ENCODE data around the gene TFEC.
"Not testable (repeated sequence)": the region's sequence is repeated elsewhere in the genome, so short reads cannot be mapped to it uniquely, and the experiment has no call there.

The TFEC gene, protein sequence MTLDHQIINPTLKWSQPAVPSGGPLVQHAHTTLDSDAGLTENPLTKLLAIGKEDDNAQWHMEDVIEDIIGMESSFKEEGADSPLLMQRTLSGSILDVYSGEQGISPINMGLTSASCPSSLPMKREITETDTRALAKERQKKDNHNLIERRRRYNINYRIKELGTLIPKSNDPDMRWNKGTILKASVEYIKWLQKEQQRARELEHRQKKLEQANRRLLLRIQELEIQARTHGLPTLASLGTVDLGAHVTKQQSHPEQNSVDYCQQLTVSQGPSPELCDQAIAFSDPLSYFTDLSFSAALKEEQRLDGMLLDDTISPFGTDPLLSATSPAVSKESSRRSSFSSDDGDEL

DNA sequence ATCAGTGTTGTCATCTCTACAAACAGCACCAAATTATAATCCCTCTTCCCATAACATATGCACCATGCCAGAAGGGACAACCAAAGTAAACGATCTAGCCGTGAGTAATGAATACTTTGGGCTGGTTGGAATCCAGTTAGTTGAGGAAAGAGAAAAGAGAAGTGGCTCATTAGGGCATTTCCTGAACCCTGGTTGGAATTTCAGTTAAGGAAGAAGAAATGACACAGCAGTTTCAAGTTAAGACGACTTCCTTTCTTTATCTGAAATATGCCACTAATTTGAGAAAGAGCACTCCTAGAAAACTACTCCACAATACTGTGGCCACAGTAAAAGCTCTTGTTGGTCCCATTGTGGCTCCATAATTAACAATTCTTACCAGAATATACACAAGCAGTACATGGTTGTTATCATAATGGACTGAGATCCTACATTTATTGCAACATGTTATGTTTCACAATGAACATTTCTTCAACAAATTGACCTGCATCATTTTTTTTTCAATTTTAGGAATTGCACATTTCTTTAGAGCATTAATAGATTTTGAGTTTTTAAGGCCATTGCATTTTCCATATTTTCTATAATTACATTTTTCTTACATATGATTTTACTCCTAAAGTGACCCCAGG lies at the start of gene TFEC:
TSS of gene TFEC (minus strand) at position 113 of the 626 bp plus-strand sequence. CDS start 46,322 bp downstream, outside the sequence.
- DNase-seq = no peak

DNA sequence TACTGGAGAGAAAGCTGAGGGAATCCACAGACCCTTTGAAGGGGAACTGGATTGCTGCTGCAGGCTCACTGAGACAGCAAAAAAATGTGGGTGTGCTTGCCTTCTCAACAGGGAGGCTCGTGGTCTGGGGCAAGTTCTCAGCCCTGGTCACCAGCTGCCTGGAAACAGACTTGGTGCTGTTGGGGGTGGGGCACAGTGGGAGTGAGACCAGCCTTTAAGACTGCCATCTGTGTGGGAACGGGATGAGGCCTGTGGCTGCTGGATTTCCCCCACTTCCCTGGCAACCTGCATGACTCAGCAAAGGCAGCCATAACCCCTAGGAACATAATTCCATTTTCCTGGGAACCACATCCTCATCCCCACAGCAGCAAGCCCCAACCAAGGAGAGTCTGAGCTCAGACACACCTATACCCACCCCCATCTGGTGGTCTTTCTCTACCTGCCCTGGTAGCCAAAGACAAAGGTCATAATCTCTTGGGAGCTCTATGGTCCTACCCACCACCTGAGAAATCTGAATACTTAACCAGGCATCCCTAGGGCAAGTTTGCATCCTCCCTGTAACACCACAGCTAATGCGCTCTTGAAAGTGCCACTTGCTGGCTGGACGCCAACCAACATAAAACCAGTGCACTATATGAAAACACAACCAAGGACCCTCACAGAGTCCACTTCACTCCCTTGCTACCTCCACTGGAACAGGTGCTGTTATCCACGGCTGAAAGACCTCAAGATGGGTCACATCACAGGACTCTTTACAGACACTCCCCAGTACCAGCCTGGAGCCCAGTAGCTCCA lies 45.0 kb upstream of the TFEC start:
- DNase-seq = no peak

DNA sequence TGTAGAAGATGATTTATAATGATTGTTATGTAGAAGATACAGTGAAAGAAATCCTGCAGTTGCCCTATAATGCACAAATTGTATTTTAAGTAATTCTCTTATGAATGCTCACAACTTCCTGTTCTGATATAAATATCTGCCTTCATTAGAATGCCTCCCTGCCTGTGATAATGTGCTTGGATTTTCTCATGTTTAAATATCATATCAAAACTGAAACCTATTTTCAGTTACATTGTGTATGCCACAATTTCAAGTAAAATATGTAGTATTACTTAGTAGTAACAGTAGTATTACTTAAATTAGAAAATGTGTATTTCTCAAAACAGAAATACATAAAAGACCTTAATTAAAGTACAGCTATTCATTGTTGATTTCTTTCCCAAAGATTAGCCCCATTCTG lies 41.1 kb upstream of the TFEC start:
- DNase-seq = no peak

DNA sequence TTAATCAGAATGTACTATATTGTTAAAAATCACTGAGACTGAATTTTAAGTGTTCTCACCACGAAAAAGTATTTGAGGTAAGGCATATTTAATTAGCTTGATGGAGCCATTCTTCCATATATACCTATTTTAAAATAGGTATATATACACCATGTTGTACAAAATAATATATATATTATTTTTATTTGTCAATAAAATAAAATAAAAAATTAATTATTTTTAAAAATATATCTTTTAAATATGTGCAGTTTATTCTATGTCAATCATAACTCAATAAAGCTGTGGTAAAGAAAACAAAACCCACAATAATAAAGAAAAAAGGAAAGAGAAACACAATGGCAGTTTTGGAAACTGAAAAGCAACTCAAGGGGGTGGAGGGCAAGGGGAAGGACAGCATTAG lies 33.6 kb upstream of the TFEC start:
- DNase-seq = no peak

DNA sequence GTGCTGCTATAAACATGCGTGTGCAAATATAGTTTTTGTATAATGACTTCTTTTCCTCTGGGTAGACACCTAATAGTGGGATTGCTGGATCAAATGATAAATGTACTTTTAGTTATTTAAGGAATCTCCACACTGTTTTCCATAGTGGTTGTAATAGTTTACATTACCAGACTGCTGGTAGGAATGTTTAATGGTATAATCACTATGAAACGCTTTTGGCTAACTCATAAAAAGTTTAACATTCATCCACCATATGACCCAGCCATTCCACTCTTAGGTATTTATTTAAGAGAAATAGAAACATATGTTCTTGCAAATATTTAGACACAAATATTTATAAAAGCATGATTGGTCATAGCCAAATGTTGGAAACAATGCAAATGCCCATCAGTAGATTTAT lies 32.1 kb upstream of the TFEC start:
- DNase-seq = no peak

DNA sequence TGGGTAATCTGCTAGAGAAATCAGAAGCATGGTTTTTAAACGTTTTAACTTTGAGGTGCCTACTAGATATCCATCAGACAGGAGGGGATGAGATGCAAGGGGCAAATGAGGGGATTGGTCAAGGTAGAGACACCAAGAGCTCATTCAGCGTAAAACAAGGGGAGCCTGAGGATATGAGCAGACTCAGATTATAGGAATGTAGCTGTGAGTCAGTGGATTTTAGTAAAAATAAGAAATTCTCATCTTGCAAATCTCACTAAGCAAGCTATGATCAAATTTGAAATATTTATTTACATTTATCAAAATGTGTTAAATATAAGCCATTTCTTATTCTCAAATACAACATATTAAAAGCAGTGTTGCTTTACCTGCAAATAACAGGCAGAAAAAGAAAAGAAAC lies 21.4 kb upstream of the TFEC start:
- DNase-seq = no peak

DNA sequence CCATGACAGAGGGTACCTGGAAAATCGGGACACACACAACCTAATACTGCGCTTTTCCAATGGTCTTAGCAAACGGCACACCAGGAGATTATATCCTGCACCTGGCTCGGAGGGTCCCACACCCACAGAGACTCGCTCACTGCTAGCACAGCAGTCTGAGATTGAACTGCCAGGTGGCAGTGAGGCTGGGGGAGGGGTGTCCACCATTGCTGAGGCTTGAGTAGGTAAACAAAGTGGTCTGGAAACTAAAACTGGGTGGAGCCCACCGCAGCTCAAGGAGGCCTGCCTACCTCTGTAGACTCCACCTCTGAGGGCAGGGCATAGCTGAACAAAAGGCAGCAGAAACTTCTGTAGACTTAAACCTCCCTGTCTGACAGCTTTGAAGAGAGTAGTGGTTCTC lies 16.7 kb upstream of the TFEC start:
- DNase-seq = not testable (repeated sequence)

DNA sequence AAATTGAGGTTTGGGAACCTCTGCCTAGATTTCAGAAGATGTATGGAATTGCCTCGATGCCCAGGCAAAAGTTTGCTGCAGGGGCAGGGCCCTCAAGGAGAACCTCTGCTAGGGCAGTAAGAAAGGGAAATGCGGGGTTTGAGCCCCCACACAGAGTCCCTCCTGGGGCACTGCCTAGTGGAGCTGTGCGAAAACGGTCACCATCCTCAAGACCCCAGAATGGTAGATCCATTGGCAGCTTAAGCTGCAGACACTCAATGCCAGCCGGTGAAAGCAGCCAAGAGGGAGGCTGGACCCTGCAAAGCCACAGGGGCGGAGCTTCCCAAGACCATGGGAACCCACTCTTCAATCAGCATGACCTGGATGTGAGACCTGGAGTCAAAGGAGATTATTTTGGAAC lies 15.0 kb upstream of the TFEC start:
- DNase-seq = no peak

DNA sequence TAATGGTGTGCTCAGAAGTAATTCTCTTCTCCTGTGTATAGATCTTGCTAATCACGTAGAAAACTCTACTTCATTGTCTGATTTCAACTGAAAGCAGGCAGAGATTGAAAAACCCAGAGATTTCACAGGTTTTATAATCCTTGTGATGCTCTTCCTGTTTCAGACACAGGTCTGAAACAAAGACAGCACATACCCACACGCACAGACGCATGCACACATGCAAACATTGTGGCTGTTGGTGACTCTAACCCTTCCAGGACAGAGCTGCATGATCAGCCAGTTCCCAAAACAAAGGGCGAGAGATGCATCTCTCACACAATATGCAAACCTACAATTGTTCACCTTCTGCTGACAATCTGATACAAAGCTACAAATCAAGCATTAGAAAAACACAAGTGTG lies 11.1 kb upstream of the TFEC start:
- no peak for DNase-seq

DNA sequence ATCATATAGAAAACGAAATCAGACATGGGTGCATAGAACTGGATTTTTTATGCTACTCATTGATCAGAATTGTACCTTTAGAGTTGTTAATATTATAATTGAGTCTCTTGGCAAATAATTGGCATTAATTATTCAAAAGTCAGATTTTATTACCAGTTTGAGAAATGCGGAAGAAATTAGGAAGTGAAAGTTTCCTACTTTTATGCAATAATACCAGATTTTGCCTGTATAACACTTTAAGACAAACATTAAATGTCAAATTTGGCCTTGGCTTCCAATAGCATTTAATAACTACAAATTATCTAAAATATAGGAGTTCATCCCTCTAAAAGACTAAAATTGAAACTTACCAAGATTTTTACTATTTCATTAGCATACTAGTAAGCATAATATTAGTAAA lies 6.8 kb upstream of the TFEC start:
- DNase-seq = no peak

DNA sequence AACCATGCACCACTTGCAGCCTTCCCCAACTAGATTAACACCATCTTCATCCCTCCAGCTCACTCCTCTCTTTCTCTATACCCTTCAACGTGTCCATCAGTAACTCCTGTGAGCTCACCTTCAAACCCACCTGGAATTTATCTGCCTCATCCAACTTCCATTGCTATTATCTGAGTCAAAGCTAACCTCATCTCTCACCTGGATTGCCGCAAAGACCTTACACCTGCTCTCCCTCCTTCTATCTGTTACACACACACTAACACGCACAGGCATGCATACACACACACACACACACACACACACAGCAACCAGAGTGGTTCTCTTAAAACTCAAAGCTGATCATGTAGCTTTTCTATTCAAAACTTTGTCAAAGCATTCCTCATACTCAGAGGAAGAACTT lies 3.8 kb upstream of the TFEC start:
- DNase-seq = no peak

DNA sequence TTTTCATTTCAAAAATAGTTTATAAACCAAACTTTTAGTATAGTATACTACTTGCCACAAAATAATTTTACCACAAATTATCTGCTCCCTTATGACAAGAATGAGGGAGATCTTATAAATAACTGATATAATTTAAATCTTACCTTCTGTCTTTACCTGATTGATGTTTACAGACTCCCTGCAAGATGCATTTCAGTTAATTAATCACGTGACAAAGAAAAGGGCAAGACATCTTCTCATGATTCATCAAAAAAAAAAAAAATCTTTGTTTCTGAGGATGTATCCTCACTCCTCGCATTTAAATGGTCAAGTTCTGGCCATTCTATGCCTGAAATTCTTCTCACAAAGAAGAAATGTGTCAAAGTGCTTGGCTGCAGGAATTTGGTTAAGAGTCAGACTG lies 2.3 kb upstream of the TFEC start:
- DNase-seq = no peak

DNA sequence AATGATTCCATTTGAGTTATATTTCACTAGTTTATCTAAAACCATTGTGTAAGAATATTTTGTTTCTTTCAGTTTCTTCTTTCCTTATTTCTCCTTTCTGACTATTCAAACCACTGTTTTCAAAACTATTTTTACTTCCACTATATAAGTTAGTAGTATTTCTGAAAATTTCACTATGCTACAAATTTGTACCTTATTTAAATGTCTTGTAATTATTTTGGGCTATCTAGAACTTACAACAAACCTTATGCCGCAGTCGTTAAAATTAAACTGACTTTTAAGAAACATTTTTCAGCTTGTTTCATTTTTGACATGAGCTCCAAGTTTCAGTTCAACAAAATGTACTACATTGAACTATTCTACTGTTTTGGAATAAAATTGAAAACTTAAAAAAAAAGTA lies 1.8 kb downstream of the TFEC start:
- no peak for DNase-seq

DNA sequence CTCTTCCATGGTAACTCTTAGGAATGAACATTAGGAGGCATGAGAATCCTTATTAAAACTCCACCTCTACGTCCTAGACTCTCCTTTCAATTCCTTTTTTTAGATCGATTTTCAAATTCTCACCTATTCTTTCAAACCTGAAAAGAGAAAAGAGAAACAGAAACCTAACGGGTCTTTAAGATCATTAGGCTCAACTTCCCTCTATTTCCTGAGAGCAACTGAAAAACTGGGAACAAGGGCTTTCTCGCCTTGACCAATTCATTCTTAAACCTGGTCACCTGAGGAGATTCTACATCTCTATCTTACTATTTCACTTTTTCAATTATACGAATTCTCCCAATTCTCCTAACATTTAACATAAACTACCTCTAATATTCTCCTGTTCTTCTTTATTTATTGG lies 2.8 kb downstream of the TFEC start:
- no peak for DNase-seq

DNA sequence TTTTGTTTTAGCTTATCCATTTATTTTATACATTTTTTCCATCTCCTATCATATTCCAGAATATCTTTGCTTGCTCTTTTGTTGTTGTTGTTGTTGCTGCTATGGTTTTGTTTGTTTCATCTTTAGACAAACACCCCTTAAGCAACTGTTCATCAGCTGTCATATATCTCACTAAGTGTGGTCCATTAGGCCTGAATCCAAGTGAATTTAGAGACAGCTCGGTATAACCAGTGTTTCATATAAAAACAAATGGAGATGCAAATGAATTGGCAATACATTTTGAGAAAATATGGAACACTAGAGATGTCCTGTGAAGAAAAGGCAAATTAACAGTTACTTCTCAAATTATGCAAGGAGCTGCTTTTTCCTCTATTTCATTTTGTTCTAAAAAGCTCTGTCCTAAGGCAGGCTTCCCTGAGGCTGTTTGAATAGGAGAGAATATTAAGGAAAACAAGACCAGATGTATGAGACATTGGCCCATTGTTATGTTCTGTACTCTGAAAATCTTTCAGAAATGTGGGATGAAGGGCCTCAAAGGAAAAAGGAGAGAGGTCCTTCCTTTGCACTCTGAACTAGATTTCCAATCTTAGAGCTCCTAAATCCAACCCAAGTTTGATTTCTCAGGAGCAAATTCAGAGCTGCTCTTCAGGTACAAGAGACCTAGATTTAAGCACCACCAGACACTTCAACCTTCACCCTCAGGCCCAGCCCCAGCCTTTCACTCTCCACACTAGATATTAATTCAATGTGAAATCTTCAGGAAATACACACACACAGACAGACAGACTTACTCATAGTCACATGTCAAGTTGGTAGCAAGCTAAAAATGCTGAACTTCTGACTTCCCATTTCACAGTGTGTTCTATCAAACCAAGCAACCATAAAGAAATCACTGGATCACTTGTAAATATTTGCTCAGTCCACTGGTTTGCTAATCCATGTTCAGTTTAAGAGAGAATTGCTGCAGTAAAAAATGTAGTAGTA lies 5.4 kb downstream of the TFEC start:
- no peak for DNase-seq

DNA sequence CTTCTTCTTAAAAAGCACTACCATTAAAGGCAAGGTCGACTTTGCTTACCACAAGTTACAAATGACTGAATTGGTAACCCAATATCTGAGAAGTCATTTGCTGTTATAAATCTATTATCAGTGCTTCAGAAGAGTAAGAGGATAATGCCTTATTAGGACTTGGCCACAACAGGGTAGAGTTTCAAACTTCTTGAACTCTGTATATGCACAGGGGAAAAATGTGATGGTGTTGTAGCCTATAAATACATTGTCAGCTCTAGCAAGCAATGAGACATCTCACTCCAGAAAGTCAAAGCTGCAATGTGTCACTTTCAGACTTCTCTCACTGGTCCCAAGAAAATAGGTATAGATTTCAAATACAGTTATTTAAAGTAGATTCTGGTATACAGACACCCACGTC lies 9.3 kb downstream of the TFEC start:
- no peak for DNase-seq

DNA sequence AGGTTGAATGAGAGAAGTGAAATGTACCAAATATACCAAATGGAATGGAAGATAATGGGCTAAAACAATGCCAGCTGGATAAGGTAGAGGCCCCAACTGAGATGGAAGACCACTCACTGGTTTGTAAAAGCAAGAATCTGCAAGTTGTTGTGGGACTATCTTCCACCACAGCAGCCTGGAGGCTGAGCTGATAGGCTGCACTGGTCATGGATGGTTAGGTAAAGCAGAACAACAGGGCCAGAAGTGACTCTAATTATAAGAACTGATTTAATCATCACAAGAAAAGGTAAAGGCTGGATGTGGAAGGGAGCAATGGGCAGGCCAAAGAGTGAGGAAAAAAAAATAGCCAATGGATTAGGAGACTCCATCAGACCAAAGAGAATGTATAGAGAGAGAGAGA lies 11.8 kb downstream of the TFEC start:
- DNase-seq = no peak

DNA sequence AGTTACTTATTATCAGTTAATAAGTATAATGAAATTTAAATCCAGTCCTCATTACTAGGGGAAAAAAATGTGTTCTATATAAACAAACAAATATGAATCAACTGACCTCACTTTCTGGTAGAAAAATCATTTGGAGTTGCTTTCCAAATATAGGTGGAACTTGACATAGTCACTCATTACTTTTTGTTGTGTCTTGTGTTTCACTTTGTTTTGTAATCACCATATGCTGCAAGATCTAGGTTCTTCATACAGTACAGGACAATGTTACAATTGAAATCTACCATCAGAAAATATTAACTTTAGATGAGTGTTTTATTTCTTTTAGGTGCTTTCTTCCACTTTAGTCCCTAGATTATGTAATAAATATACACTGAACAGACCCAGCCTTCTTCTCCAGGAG lies 16.9 kb downstream of the TFEC start:
- no peak for DNase-seq

DNA sequence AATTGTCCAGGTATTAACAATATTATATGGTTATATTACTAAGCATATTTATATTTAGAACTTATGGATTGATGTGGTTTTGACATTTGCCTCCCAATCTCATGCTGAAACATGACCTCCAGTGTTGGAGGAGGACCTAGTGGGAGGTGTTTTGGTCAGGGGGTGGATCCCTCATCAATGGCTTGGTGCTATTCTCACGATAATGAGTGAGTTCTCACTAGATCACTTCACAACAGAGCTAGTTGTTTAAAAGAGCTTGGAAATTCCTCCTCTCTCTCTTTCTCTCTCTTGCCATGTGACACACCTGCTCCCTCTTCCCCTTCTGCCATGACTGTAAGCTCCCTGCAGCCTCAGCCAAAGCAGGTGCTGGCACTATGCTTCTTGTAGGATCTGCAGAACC lies 19.0 kb downstream of the TFEC start:
- no peak for DNase-seq

DNA sequence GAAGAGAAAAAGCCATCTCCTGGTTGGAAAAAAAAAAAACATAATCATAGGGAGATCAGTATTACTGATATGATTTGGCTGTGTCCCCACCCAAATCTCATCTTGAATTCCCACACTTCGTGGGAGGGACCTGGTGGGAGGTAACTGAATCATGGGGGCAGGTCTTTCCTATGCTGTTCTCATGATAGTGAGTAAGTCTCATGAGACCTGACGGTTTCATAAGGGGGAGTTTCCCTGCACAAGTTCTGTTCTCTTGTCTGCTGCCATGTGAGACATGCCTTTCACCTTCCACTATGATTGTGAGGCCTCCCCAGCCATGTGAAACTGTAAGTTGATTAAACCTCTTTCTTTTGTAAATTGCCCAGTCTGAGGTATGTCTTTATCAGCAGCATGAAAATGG lies 25.8 kb downstream of the TFEC start:
- not testable (repeated sequence) for DNase-seq

DNA sequence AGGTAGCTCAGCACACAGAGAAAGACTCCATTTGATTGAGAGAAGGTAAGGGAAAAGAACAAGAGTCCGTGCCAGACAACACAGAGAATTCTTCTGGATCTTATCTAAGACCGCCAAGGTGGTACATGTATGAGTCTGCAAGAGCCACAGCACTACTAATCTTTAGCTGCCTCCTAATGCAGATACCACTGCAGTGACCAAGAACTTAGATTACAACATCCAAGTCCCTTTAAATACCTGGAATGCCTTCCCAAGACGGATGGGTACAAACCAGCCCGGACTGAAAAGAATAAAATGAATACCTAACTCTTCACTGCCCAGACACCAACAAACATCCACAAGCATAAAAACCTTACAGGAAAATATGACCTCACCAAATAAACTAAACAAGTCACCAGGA lies 33.3 kb downstream of the TFEC start:
- no peak for DNase-seq

DNA sequence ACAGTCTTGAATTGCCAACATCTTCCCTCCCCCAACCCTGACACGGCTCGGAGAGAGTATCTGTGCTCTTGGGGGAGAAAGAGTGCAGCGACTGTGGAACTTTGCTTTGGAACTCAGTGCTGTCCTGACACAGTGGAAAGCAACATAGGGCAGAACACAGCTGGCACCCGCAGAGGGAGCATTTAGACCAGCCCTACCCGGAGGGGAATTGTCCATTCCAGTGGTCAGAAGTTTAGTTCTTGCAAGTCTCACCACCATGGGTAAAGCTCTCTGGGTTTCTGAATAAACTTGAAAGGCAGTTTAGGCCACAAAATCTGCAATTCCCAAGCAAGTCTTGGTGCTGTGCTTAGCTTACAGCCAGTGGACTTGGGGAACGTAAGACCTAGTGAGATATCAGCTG lies 34.9 kb downstream of the TFEC start:
- no peak for DNase-seq

DNA sequence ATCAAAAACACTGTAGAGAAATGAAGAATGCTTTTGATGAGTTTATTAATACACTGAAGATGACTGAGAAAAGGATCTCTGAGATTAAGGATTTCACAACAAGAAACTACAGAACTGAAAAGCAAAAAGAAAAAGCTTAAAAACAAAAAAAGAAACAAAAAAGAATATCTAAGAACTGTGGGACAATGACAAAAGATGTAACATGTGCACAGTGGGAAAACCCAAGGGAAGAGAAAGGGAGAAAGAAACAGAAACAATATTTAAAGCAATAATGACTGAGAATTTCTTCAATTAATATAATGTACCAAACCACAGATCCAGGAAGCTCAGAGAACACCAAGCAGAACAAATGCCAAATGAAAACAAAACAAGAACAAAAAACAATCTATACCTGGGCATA lies 42.2 kb downstream of the TFEC start:
- no peak for DNase-seq

Data from NCI-H510A (cell line).